Thymus (tissue), 11 donors: Measurements from ENCODE around the gene ABCA1. TPM values are rescaled to one million over a fixed set of nuclear protein-coding genes. Genes with fewer than 3 reads are reported as not detected.
"Not testable (repeated sequence)": the region's sequence is repeated elsewhere in the genome, so short reads cannot be mapped to it uniquely, and the experiment has no call there.

Experiments
- DNase-seq, 9 donors: peaks; one replicate each; pipeline ENCODE4 v3.0.0-alpha.2; 2013; ENCODE audit warnings: low spot score in 9 of 9, low read depth in 6 of 9, missing footprints in 1 of 9
- H3K27ac ChIP-seq, 2 donors: one replicate each; pipeline ENCODE4 v1.5.1; 2013; ENCODE audit warnings: control low read depth in 1 of 2, low read depth in 1 of 2, low read length in 1 of 2, mild to moderate bottlenecking in 1 of 2, moderate library complexity in 1 of 2
- H3K27me3 ChIP-seq, 2 donors: one replicate each; pipeline ENCODE4 v1.5.1; 2013; ENCODE audit warnings: low read length in 1 of 2; ENCODE audit not compliant: control insufficient read depth in 2 of 2, insufficient read depth in 1 of 2
- H3K36me3 ChIP-seq, 2 donors: one replicate each; pipeline ENCODE4 v1.5.1; 2013; ENCODE audit warnings: low read length in 1 of 2, mild to moderate bottlenecking in 1 of 2, moderate library complexity in 1 of 2; ENCODE audit not compliant: control insufficient read depth in 2 of 2, insufficient read depth in 2 of 2
- H3K4me1 ChIP-seq, 2 donors: one replicate each; pipeline ENCODE4 v1.5.1; 2013; ENCODE audit warnings: low read length in 2 of 2; ENCODE audit not compliant: control insufficient read depth in 2 of 2, insufficient read depth in 2 of 2
- H3K4me3 ChIP-seq, 2 donors: one replicate each; pipeline ENCODE4 v1.5.1; 2013; ENCODE audit warnings: low read length in 2 of 2, control low read depth in 1 of 2, mild to moderate bottlenecking in 1 of 2
- H3K9me3 ChIP-seq, 2 donors: one replicate each; pipeline ENCODE4 v1.5.1; 2013; ENCODE audit warnings: low read length in 1 of 2, mild to moderate bottlenecking in 1 of 2; ENCODE audit not compliant: control insufficient read depth in 2 of 2, insufficient read depth in 1 of 2
- WGBS: extraction: QIAGEN DNeasy Blood & Tissue Kit; methylation state at CpG from one replicate; pipeline ENCODE4 v1.1.7; 2013; 5-methylcytosine and 5-hydroxymethylcytosine counted together
- polyA plus RNA-seq: library from polyadenylated mRNA; stranded (reverse); fragments of 200-250 nt; gene quantifications from one replicate; pipeline ENCODE4 v1.2.3, GENCODE V29; 2013
- total RNA-seq: library from RNA; stranded (reverse); fragments of 120-200 nt; gene quantifications from one replicate; pipeline ENCODE4 v1.2.4, GENCODE V29; 2013
- donor health status: healthy.

Gene ABCA1
- total and polyA plus RNA-seq, 2 donors, result 14.6 to 25.9 TPM

DNA sequence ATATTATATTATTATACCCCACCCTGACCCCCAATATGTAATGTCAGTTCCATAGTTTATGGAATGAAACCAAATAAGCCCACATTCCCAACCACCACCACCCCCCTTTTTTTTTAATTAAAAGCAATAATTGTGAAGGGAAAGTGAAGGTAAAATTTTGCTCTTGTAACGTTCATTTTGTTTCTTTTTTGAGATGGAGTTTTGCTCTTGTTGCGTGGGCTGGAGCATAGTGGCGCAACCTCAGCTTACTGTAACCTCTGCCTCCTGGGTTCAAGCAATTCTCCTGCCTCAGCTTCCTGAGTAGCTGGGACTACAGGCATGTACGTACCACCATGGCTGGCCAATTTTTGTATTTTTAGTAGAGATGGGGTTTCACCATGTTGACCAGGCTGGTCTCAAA lies 30.1 kb upstream of the ABCA1 start:
- H3K4me1 ChIP-seq, H3K36me3 ChIP-seq, H3K9me3 ChIP-seq, H3K27me3 ChIP-seq, H3K4me3 ChIP-seq, DNase-seq, H3K27ac ChIP-seq: not testable (repeated sequence)
- 81% methylated on average over 4 of the region's 4 CpGs for WGBS

DNA sequence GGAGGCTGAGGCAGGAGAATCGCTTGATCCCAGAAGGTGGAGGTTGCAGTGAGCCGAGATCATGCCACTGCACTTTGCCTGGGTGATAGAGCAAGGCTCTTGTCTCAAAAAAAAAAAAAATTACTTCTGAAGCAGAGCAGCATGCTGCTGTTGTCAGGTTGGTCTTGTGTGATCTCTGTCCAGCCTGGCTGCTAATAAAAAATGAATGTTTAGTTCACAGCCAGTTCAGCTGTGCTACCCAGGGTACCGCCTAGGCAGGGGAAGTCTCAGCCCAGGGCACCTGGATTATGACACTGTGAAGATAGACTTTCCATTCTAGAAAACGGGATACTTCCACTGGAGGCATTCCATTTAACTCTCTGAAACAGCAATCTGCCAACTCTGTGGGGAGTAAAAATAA lies 23.5 kb upstream of the ABCA1 start:
- H3K9me3 ChIP-seq, result no peaks in the 10 kb centered on the region
- no peaks in the 10 kb centered on the region for H3K36me3 ChIP-seq
- DNase-seq, result no peak
- no peak overlapping the region for H3K4me3 ChIP-seq
- H3K27me3 ChIP-seq, result no peaks in the 10 kb centered on the region
- no peaks in the 10 kb centered on the region for H3K4me1 ChIP-seq
- H3K27ac ChIP-seq, result no peak overlapping the region
- WGBS, result over 99% methylated on average over 4 of the region's 4 CpGs

DNA sequence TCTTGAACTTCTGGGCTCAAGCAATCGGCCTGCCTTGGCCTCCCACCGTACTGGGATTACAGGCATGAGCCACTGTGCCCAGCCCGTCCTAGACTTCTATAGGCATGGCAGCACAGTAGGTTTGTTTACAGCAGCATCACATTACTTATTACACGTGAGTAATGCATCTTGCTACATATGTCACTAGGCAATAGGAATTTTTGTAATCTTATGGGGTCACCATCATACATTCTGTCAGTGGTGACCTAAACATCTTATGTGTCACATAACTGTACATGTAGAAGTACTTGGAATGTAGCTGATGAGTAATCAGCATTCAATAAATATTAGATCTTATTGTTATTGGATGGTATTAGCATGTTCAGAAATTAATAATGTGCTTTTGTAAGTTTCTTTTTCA lies 22.9 kb upstream of the ABCA1 start:
- Histone ChIP-seq H3K27ac (no peak overlapping the region), H3K4me1 (no peaks in the 10 kb centered on the region), H3K9me3 (no peaks in the 10 kb centered on the region), H3K27me3 (no peaks in the 10 kb centered on the region), H3K36me3 (no peaks in the 10 kb centered on the region), H3K4me3 (no peak overlapping the region)
- no peak for DNase-seq
- 97% methylated on average over 4 of the region's 4 CpGs for WGBS

DNA sequence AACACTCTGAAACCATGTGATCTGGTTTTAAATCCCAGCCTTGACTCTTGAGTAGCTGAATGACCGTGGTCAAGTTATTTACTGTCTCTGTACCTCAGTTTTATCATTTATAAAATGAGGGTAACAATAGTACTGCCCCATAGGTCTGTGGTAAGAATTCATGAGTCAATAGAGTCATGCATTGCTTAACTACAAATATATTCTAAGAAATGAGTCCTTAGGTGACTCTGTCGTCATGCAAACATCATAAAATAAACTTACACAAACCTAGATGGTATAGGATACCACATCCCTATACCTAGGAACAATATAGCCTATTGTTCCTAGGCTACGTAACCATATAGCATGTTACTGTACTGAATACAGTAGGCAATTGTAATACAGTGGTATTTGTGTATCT lies 20.3 kb upstream of the ABCA1 start:
- no peaks in the 10 kb centered on the region for H3K4me1 ChIP-seq
- H3K27me3 ChIP-seq, result no peaks in the 10 kb centered on the region
- 95% methylated on average over 3 of the region's 3 CpGs for WGBS
- no peaks in the 10 kb centered on the region for H3K36me3 ChIP-seq
- no peak overlapping the region for H3K27ac ChIP-seq
- DNase-seq, result no peak
- H3K9me3 ChIP-seq, result no peaks in the 10 kb centered on the region
- no peak overlapping the region for H3K4me3 ChIP-seq

DNA sequence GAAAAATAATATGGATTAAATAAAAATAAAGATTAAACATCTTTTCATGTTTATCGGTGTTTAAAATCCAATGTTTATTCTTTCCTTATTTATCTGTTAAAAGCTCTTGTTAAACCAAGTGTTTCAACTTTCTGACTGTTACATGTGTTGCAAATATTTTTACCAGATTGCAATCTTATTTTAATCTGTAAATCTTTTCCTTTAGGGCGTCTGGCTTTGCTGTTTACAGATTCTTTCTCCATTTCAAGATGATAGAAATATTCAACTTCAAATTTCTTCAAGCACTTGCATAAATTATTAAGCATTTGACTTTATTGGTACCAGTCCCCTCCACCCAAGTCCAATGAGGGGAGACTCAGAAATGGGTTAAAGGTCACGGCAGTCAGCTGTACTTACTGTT lies 16.9 kb upstream of the ABCA1 start:
- Histone ChIP-seq H3K36me3 (no peaks in the 10 kb centered on the region), H3K27me3 (no peaks in the 10 kb centered on the region), H3K4me1 (no peaks in the 10 kb centered on the region), H3K9me3 (no peaks in the 10 kb centered on the region), H3K4me3 (no peak overlapping the region), H3K27ac (no peak overlapping the region)
- no peak for DNase-seq
- WGBS, result 84% methylated on average over 3 of the region's 3 CpGs

DNA sequence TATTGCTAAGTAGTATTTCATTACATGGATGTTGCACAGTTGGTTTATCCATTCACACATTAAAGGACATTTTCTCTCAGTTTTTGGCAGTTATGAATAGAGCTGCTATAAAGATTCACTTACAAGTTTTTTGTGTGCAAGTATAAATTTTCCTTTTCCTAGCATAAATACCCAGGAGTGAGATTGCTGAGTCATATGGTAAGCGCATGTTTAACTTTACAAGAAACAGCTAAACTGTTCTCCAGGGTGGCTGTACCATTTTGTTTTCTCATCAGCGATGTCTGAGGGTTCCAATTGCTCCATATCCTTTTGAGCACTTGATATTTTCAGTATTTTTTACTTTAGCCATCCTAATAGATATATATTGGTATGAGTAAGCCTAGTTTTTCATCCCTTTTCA lies 16.4 kb upstream of the ABCA1 start:
- H3K4me3 ChIP-seq, result no peak overlapping the region
- H3K4me1 ChIP-seq, result no peaks in the 10 kb centered on the region
- H3K27me3 ChIP-seq, result no peaks in the 10 kb centered on the region
- no peaks in the 10 kb centered on the region for H3K36me3 ChIP-seq
- H3K27ac ChIP-seq, result no peak overlapping the region
- H3K9me3 ChIP-seq, result no peaks in the 10 kb centered on the region
- 94% methylated on average over 2 of the region's 2 CpGs for WGBS
- DNase-seq, result no peak

DNA sequence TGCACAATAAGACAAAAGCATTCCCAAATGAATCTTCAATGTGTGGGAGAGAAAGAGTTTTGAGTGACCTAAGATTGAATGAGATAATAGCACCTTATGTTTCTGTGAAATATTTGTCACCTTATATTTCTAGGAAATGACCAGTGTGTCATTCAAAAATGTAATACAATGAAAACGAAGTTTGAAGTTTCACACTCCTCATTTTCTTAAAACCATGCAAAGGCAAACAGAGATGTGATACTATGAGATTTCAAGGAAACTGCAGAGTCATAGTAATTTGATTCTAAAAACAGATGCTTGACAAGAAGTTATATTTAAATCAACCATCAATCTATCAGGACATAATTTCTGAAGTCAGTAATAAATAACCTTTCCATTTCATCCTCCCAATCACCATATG lies 13.6 kb upstream of the ABCA1 start:
- Histone ChIP-seq H3K9me3 (no peaks in the 10 kb centered on the region), H3K36me3 (no peaks in the 10 kb centered on the region), H3K27me3 (no peaks in the 10 kb centered on the region), H3K4me1 (no peaks in the 10 kb centered on the region), H3K4me3 (no peak overlapping the region), H3K27ac (no peak overlapping the region)
- 45% methylated on average over 1 of the region's 1 CpG for WGBS
- no peak for DNase-seq

DNA sequence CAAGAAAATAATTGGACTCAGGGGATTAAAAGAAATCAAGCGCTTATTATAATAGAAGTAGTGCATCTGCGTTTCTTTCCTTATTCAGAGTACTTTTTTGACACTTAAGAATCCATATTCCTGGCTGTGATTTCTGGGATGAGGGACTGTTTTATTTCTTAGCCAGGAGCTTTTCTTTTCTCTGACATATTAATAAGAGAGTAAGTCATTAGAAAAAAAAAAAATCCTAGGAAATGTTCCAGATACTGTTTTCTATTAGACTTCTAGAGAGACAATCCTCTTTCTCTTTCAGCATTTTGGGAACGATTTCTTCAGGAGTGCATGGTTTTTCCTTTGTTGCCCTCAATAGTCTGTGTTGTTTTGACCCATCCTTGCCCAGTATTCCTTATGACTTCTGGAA lies 8.3 kb upstream of the ABCA1 start:
- Histone ChIP-seq H3K27me3 (no peaks in the 10 kb centered on the region), H3K4me1 (peaks cover 4 to 6% of the 10 kb centered on the region in 2 donors), H3K9me3 (no peaks in the 10 kb centered on the region), H3K36me3 (no peaks in the 10 kb centered on the region), H3K4me3 (no peak overlapping the region), H3K27ac (no peak overlapping the region)
- 98% methylated on average over 3 of the region's 3 CpGs for WGBS
- DNase-seq, result no peak

DNA sequence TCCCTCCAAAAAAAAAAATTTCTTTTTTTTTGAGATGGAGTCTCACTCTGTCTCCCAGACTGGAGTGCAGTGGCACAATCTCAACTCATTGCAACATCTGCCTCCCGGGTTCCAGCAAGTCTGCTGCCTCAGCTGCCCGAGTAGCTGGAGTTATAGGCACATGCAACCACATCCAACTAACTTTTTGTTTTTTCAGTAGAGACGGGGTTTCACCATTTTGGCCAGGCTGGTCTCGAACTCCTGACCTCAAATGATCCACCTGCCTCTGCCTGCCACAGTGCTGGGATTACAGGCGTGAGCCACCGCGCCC lies 7.5 kb upstream of the ABCA1 start:
- H3K36me3 ChIP-seq, H3K4me3 ChIP-seq, H3K9me3 ChIP-seq, H3K4me1 ChIP-seq, H3K27ac ChIP-seq, DNase-seq, H3K27me3 ChIP-seq: not testable (repeated sequence)
- WGBS, result 83% methylated on average over 7 of the region's 7 CpGs
